Neuronal stem cell (in vitro differentiated cells): ENCODE data around the gene CAMTA1.

ENCODE experiments used
- DNase-seq: peaks from one replicate; pipeline ENCODE4 v3.0.0-alpha.2; 2013; ENCODE audit warnings: low spot score
- H2AFZ ChIP-seq: one replicate; pipeline ENCODE4 v1.6.1; 2013; ENCODE audit warnings: mild to moderate bottlenecking, low read length, inconsistent platforms
- H2AK5ac ChIP-seq: 2 replicates; pipeline ENCODE4 v1.6.1; 2013; ENCODE audit warnings: low read depth, mild to moderate bottlenecking, inconsistent platforms, low read length, moderate library complexity, mixed read lengths
- H2BK120ac ChIP-seq: 2 replicates; pipeline ENCODE4 v1.6.1; 2013; ENCODE audit warnings: low read depth, mild to moderate bottlenecking, inconsistent platforms, low read length, moderate library complexity, mixed read lengths
- H2BK12ac ChIP-seq: one replicate; pipeline ENCODE4 v1.6.1; 2013; ENCODE audit warnings: low read length, inconsistent platforms
- H2BK15ac ChIP-seq: 2 replicates; pipeline ENCODE4 v1.6.1; 2013; ENCODE audit warnings: mild to moderate bottlenecking, low read length, inconsistent platforms, mixed read lengths
- H2BK5ac ChIP-seq: one replicate; pipeline ENCODE4 v1.6.1; 2013; ENCODE audit warnings: inconsistent platforms, mild to moderate bottlenecking, low read length, moderate library complexity
- H3K14ac ChIP-seq: one replicate; pipeline ENCODE4 v1.6.1; 2013; ENCODE audit warnings: low read length, inconsistent platforms
- H3K18ac ChIP-seq: 2 replicates; pipeline ENCODE4 v1.6.1; 2013; ENCODE audit warnings: low read length, inconsistent platforms
- H3K23ac ChIP-seq: 2 replicates; pipeline ENCODE4 v1.6.1; 2013; ENCODE audit warnings: low read depth, mild to moderate bottlenecking, mixed read lengths, low read length, inconsistent platforms; ENCODE audit not compliant: poor library complexity
- H3K27ac ChIP-seq: replicated peaks from 3 replicates; pipeline ENCODE4 v1.5.1; 2013; ENCODE audit warnings: low read length, inconsistent platforms
- H3K27me3 ChIP-seq, 3 experiments: 2 replicates each; pipeline ENCODE4 v1.6.1; 2013; ENCODE audit warnings: low read length in 3 of 3, mild to moderate bottlenecking in 2 of 3, inconsistent platforms in 1 of 3, low read depth in 1 of 3, mixed read lengths in 1 of 3, moderate library complexity in 1 of 3; ENCODE audit not compliant: control insufficient read depth in 3 of 3, insufficient read depth in 3 of 3
- H3K36me3 ChIP-seq, 2 donors: replicated peaks in 1 of 2; 2 replicates each; pipeline ENCODE4 v1.6.1; 2013; ENCODE audit warnings: low read length in 2 of 2; ENCODE audit not compliant: control insufficient read depth in 2 of 2, insufficient read depth in 2 of 2
- H3K4ac ChIP-seq: 2 replicates; pipeline ENCODE4 v1.6.1; 2013; ENCODE audit warnings: inconsistent platforms, mild to moderate bottlenecking, low read length, moderate library complexity
- H3K4me1 ChIP-seq, 2 donors: 1 replicate in 1 of 2; 2 replicates in 1 of 2; pipeline ENCODE4 v1.6.1; 2013; ENCODE audit warnings: low read length in 2 of 2, low read depth in 1 of 2; ENCODE audit not compliant: control insufficient read depth in 2 of 2, insufficient read depth in 1 of 2
- H3K4me2 ChIP-seq: one replicate; pipeline ENCODE4 v1.6.1; 2013; ENCODE audit warnings: mild to moderate bottlenecking, low read length, inconsistent platforms; ENCODE audit not compliant: insufficient read depth, poor library complexity, severe bottlenecking
- H3K4me3 ChIP-seq, 2 donors: 2 replicates each; pipeline ENCODE4 v1.5.1; 2013; ENCODE audit warnings: low read length in 2 of 2, mild to moderate bottlenecking in 2 of 2, inconsistent platforms in 1 of 2, moderate library complexity in 1 of 2
- H3K79me1 ChIP-seq: one replicate; pipeline ENCODE4 v1.6.1; 2013; ENCODE audit warnings: low read depth, mild to moderate bottlenecking, inconsistent platforms, low read length, moderate library complexity
- H3K9ac ChIP-seq: one replicate; pipeline ENCODE4 v1.6.1; 2013; ENCODE audit warnings: mild to moderate bottlenecking, low read depth, low read length, inconsistent platforms; ENCODE audit not compliant: poor library complexity
- H3K9me3 ChIP-seq, 2 donors: replicated peaks in 1 of 2; 2 replicates each; pipeline versions ENCODE3 to v1.6.1; 2013; ENCODE audit warnings: low read length in 2 of 2, mild to moderate bottlenecking in 2 of 2, inconsistent platforms in 1 of 2, low read depth in 1 of 2, mixed read lengths in 1 of 2, moderate library complexity in 1 of 2; ENCODE audit not compliant: control insufficient read depth in 2 of 2, insufficient read depth in 1 of 2
- H4K8ac ChIP-seq: one replicate; pipeline ENCODE4 v1.6.1; 2013; ENCODE audit warnings: low read depth, mild to moderate bottlenecking, inconsistent platforms, low read length, moderate library complexity
- H4K91ac ChIP-seq: one replicate; pipeline ENCODE4 v1.6.1; 2013; ENCODE audit warnings: low read length, low read depth, mild to moderate bottlenecking, inconsistent platforms; ENCODE audit not compliant: poor library complexity
- WGBS, 2 donors: extraction: QIAGEN DNeasy Blood & Tissue Kit; methylation state at CpG; one replicate each; pipeline ENCODE4 v1.1.7; 2013; ENCODE audit warnings: missing lambda C conversion rate in 2 of 2, mixed read lengths in 1 of 2; ENCODE audit not compliant: insufficient read length in 2 of 2, insufficient replicate concordance in 1 of 2; ENCODE audit errors: extremely low coverage in 2 of 2; 5-methylcytosine and 5-hydroxymethylcytosine counted together

The CAMTA1 gene

DNA sequence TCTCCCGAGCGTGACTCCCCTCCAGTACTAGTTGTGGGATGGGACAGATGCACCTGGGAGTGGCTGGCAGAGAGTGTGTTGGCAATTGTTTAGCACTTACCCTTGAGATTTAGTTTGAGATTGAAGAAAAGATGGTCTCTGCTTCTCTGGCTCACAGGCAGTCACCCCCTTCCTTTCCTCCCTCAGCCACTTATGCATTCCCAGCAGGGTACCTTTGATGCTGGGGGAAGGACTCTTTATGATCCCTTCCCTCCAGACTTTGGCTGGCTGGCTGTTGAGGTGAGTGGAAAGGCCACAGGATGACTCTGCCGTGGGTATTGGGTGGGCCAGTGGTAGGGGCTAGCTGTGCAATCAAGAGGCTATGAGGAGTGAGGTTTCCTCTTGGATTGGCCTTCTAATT lies 236.8 kb downstream of the CAMTA1 start:
- H3K27me3 ChIP-seq = peaks cover 0 to 31% (median 2%) of the 10 kb centered on the region in 3 experiments

GRCh38 chr1:7025013-7025412 lies 239.8 kb downstream of the CAMTA1 start:
- Histone ChIP-seq H3K4me3 (no peak overlapping the region), H3K4me2 (no peak overlapping the region), H2BK5ac (no peak overlapping the region), H3K23ac (no peak overlapping the region), H4K8ac (no peak overlapping the region), H2BK15ac (no peak overlapping the region), H3K4ac (no peak overlapping the region), H3K14ac (no peak overlapping the region), H3K9me3 (no peaks in the 10 kb centered on the region), H3K36me3 (no peaks in the 10 kb centered on the region), H3K18ac (no peak overlapping the region), H3K27ac (no peak overlapping the region), H2AK5ac (no peak overlapping the region), H2AFZ (no peak overlapping the region), H3K9ac (no peak overlapping the region), H4K91ac (no peak overlapping the region), H3K4me1 (no peaks in the 10 kb centered on the region), H2BK12ac (no peak overlapping the region), H2BK120ac (no peak overlapping the region), H3K79me1 (no peaks in the 10 kb centered on the region), H3K27me3 (peaks cover 0 to 23% (median 2%) of the 10 kb centered on the region in 3 experiments)
- no peak for DNase-seq
- no CpG with 5 or more reads among the region's 7 CpGs for WGBS, 2 donors

More for the DNA sequence above, 236.8 kb downstream of the CAMTA1 start:
- Histone ChIP-seq H3K4me3 (no peak overlapping the region), H3K14ac (no peak overlapping the region), H4K91ac (no peak overlapping the region), H3K18ac (no peak overlapping the region), H2BK15ac (no peak overlapping the region), H2BK120ac (no peak overlapping the region), H3K9me3 (no peaks in the 10 kb centered on the region), H3K4ac (no peak overlapping the region), H2BK12ac (no peak overlapping the region), H3K27ac (no peak overlapping the region), H3K36me3 (no peaks in the 10 kb centered on the region), H4K8ac (no peak overlapping the region), H2AFZ (no peak overlapping the region), H3K4me2 (no peak overlapping the region), H2BK5ac (no peak overlapping the region), H3K79me1 (no peaks in the 10 kb centered on the region), H3K4me1 (no peaks in the 10 kb centered on the region), H3K23ac (no peak overlapping the region), H2AK5ac (no peak overlapping the region), H3K9ac (no peak overlapping the region)
- no CpG with 5 or more reads among the region's 3 CpGs for WGBS, 2 donors
- DNase-seq = no peak

- Histone ChIP-seq H2AK5ac (no peak overlapping the region), H2BK12ac (no peak overlapping the region), H2BK120ac (no peak overlapping the region), H3K14ac (no peak overlapping the region), H4K91ac (no peak overlapping the region), H3K23ac (no peak overlapping the region), H2BK15ac (no peak overlapping the region), H3K36me3 (no peaks in the 10 kb centered on the region), H3K27me3 (peaks cover 0 to 14% (median 2%) of the 10 kb centered on the region in 3 experiments), H3K9me3 (no peaks in the 10 kb centered on the region), H3K4me3 (no peak overlapping the region), H3K79me1 (no peaks in the 10 kb centered on the region), H2AFZ (no peak overlapping the region), H3K4me1 (no peaks in the 10 kb centered on the region), H3K27ac (no peak overlapping the region), H3K4me2 (no peak overlapping the region), H2BK5ac (no peak overlapping the region), H3K4ac (no peak overlapping the region), H3K18ac (no peak overlapping the region), H3K9ac (no peak overlapping the region), H4K8ac (no peak overlapping the region)
- no peak for DNase-seq
- no CpG with 5 or more reads among the region's 6 CpGs for WGBS, 2 donors
Observed at GRCh38 chr1:7026169-7026568, 240.9 kb downstream of the CAMTA1 start.

DNA sequence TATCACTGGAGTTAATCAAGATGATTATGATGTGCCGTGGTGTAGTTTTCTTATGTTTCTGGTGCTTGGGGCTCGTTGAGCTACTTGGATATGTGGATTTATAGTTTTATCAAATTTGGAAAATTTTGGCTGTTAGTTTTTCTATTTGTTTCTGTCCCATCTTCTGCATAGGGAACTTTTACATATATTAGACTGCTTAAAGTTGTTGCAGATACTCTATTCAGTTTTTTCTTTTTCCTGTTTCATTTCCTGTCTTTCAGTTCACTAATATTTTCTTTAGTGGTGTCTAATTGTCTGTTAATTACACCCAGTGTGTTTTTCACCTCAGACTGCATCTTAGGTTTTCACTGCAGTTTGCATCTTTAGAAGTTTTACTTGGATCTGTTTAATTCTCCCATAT lies 247.7 kb downstream of the CAMTA1 start:
- Histone ChIP-seq H3K4me3 (no peak overlapping the region), H3K4me2 (no peak overlapping the region), H3K27me3 (peaks cover 0 to 3% (median 0%) of the 10 kb centered on the region in 3 experiments), H3K9me3 (no peaks in the 10 kb centered on the region), H3K4me1 (no peaks in the 10 kb centered on the region), H4K8ac (no peak overlapping the region), H3K9ac (no peak overlapping the region), H2AK5ac (no peak overlapping the region), H2BK12ac (no peak overlapping the region), H4K91ac (no peak overlapping the region), H2BK5ac (no peak overlapping the region), H2AFZ (no peak overlapping the region), H3K36me3 (no peaks in the 10 kb centered on the region), H3K23ac (no peak overlapping the region), H3K18ac (no peak overlapping the region), H2BK15ac (no peak overlapping the region), H3K14ac (no peak overlapping the region), H3K79me1 (no peaks in the 10 kb centered on the region), H2BK120ac (no peak overlapping the region), H3K4ac (no peak overlapping the region), H3K27ac (no peak overlapping the region)
- WGBS, 2 donors = no CpG with 5 or more reads among the region's 2 CpGs
- no peak for DNase-seq
